ENCODE results near the gene IKZF5.
A peak's percentile ranks its signal among the peaks of the same experiment; 100 is the strongest.

Gene IKZF5

GRCh38 chr10:122957474-122957873 lies 51.1 kb downstream of the IKZF5 start:
- no peak overlapping the region for H3K4me3 ChIP-seq (ENCODE audit: low read length)
- TF ChIP-seq, protein P1, sequence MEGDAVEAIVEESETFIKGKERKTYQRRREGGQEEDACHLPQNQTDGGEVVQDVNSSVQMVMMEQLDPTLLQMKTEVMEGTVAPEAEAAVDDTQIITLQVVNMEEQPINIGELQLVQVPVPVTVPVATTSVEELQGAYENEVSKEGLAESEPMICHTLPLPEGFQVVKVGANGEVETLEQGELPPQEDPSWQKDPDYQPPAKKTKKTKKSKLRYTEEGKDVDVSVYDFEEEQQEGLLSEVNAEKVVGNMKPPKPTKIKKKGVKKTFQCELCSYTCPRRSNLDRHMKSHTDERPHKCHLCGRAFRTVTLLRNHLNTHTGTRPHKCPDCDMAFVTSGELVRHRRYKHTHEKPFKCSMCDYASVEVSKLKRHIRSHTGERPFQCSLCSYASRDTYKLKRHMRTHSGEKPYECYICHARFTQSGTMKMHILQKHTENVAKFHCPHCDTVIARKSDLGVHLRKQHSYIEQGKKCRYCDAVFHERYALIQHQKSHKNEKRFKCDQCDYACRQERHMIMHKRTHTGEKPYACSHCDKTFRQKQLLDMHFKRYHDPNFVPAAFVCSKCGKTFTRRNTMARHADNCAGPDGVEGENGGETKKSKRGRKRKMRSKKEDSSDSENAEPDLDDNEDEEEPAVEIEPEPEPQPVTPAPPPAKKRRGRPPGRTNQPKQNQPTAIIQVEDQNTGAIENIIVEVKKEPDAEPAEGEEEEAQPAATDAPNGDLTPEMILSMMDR (conservative IDR thresholded peaks at IDR 0.05; ENCODE audit: low read length) = no peak
- no peak for DNase-seq (ENCODE audit: low read depth)

DNA sequence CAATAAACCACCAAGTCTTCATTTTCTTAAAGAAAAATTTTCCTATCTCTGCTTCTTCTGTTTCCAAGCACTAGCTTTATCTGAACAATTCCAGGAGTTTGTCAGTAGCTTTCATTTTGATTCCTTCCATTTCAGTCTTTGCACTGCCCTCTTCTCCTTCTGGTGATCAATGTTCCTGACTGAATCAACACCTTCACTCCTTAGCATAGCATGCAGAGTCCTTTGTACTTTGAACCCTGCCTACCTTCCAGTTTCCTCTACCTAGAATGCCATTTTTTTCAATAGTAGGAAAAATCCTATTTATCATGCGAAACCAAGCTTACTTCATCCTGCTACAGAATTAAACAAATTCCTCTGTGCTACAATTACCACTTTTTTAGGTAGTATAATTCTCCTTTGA lies 52.7 kb downstream of the IKZF5 start:
- DNase-seq (ENCODE audit: low read depth) = no peak
- TF ChIP-seq, protein P1 (conservative IDR thresholded peaks at IDR 0.05; ENCODE audit: low read length) = no peak
- H3K4me3 ChIP-seq (ENCODE audit: low read length) = no peak overlapping the region

DNA sequence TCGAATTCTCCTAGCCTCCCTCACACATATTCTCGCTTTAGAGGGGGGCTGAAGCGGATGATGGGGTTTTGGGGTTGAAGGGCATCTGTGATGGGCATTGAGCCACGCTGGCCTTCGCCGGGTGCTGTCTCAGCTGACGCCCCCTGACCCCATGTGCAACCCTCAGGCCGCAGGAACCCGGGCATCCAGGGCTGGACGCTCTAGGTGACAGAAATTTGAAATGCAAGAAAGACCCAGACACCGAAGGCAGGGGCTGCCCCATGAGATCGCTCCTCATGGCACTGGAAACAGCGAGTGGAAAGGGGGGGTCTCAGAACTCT lies 53.9 kb downstream of the IKZF5 start:
- H3K4me3 ChIP-seq (ENCODE audit: low read length) = peak overlapping the region; percentile 77
- TF ChIP-seq, protein P1 (conservative IDR thresholded peaks at IDR 0.05; ENCODE audit: low read length) = no peak
- no peak for DNase-seq (ENCODE audit: low read depth)

DNA sequence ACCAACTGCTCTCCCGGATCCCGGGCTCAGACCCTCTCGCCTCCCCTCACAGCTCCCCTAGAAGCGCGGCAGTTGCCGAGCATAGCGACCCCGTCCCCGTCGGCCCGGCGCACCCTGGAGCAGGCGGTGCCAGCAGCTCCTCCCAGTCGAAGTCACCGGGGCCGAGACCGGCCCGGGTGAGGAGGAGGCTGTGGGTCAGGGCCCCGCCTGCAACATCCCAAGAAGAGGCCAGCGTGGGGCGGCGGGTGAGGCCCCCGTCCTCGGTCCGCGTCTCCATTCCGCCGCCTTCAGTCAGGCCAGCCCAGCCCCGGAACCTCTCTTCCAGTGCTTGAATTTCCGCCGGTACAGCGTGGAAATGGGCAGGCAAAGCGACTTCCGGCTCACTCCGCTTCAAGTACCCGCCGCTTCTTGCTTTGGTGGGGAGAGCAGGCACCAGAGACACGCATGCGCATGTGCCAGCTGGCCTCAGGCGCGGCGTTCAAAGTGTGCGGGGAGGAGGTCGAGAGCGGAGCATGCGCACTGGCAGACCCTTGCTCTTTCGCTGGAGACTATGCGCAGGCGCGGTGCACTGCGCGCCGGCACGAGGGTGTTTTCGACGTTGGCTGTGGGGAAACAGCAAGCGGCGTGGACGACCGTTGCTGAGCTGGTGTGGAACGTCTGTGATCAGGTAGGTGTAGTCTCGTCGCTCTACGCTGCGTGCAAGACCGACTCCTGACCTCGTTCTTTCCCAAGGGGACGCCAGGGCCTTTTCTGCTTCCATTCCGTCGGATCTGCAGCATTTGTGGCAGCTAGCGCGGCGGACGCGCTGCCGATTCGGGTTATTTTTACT lies 54.5 kb downstream of the IKZF5 start, which contains the start of gene C10orf88:
Gene C10orf88, minus strand, starts transcription at position 326 of the 829 bp plus-strand sequence. Its CDS starts 49 bp downstream, at position 277.
- DNase-seq (ENCODE audit: low read depth) = peak; percentile 99
- TF ChIP-seq, protein P1 (conservative IDR thresholded peaks at IDR 0.05; ENCODE audit: low read length) = no peak
- peak within 1 kb of the TSS; percentile 77 for H3K4me3 ChIP-seq (ENCODE audit: low read length)

DNA sequence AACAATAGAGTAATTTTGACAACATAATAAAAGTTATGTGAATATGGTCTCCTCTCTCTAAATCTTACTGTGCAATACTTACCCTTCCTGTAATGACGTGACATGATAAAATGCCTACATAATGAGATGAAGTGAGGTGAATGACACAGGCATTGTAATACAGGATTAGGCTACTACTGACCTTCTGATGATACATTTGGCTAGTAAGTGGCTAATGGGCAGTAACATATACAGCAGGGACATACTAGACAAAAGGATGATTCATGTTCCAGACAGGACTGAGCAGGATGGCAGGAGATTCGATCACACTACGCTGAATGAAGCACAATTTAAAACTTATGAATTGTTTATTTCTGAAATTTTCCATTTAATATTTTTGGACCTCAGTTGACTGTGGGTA lies 59.3 kb downstream of the IKZF5 start:
- H3K4me3 ChIP-seq (ENCODE audit: low read length) = no peak overlapping the region
- no peak for DNase-seq (ENCODE audit: low read depth)
- TF ChIP-seq, protein P1 (conservative IDR thresholded peaks at IDR 0.05; ENCODE audit: low read length) = no peak

Data from AG10803 (cell line).